ENCODE data around the gene LPP. TPM values are rescaled to one million over a fixed set of nuclear protein-coding genes. Genes with fewer than 3 reads are reported as not detected.

LPP gene
- polyA plus RNA-seq, 1 experiment, result 60.0 TPM

DNA sequence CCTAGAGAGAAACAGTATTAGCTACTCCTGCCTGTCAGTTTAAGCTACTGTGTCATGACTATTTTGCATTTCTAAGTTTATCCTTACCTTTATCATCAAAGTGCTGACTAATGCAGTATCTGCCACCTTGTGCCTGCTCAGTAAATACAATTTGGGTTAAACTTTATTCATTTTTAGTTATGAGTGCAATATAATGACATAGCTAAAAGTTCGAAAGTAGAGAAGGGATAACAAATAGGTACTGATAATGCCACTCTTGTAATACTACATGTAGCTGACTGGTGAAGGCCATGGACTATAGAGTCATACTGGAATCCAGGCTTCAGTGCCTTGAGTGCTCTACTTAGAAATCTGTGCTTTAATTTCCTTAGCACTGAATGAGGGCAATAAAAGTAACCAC, 537.0 kb downstream of the LPP start:
- Histone ChIP-seq H3K4me3 (ENCODE audit: low read depth, low read length) (no peak overlapping the region), H3K27me3 (ENCODE audit: control insufficient read depth, insufficient read depth, low read length) (no peaks in the 10 kb centered on the region), H3K36me3 (ENCODE audit: control insufficient read depth, insufficient read depth, low read length) (no peaks in the 10 kb centered on the region; the same call in 1 of the 2 replicates)
- TF ChIP-seq, protein P1, sequence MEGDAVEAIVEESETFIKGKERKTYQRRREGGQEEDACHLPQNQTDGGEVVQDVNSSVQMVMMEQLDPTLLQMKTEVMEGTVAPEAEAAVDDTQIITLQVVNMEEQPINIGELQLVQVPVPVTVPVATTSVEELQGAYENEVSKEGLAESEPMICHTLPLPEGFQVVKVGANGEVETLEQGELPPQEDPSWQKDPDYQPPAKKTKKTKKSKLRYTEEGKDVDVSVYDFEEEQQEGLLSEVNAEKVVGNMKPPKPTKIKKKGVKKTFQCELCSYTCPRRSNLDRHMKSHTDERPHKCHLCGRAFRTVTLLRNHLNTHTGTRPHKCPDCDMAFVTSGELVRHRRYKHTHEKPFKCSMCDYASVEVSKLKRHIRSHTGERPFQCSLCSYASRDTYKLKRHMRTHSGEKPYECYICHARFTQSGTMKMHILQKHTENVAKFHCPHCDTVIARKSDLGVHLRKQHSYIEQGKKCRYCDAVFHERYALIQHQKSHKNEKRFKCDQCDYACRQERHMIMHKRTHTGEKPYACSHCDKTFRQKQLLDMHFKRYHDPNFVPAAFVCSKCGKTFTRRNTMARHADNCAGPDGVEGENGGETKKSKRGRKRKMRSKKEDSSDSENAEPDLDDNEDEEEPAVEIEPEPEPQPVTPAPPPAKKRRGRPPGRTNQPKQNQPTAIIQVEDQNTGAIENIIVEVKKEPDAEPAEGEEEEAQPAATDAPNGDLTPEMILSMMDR (IDR thresholded peaks at IDR 0.05; ENCODE audit: insufficient read depth, low read depth, low read length), result no peak
- ChIA-PET CTCF (interaction anchor here (1.2 kb wide), 1 partner anchor 951 kb away, joined by 3 read pairs; no protein-coding TSS in a partner anchor), POLR2A (no interaction called here)
- DNase-seq (ENCODE audit: low read depth), result no peak

GRCh38 chr3:188691665-188692064, 537.7 kb downstream of the LPP start:
- Histone ChIP-seq H3K27me3 (ENCODE audit: control insufficient read depth, insufficient read depth, low read length) (no peaks in the 10 kb centered on the region), H3K36me3 (ENCODE audit: control insufficient read depth, insufficient read depth, low read length) (no peaks in the 10 kb centered on the region), H3K4me3 (ENCODE audit: low read depth, low read length) (no peak overlapping the region)
- CTCF ChIA-PET, result interaction anchor here (1.2 kb wide), 1 partner anchor 951 kb away, joined by 3 read pairs; no protein-coding TSS in a partner anchor
- DNase-seq (ENCODE audit: low read depth), result no peak
- TF ChIP-seq, protein P1 (IDR thresholded peaks at IDR 0.05; ENCODE audit: insufficient read depth, low read depth, low read length), result no peak
- POLR2A ChIA-PET, result no interaction called here

- DNase-seq (ENCODE audit: low read depth), result no peak
- ChIA-PET POLR2A (no interaction called here), CTCF (no interaction called here)
- Histone ChIP-seq H3K27me3 (ENCODE audit: control insufficient read depth, insufficient read depth, low read length) (no peaks in the 10 kb centered on the region), H3K36me3 (ENCODE audit: control insufficient read depth, insufficient read depth, low read length) (no peaks in the 10 kb centered on the region), H3K4me3 (ENCODE audit: low read depth, low read length) (no peak overlapping the region)
- TF ChIP-seq, protein P1 (IDR thresholded peaks at IDR 0.05; ENCODE audit: insufficient read depth, low read depth, low read length), result no peak
Measured at GRCh38 chr3:188692700-188693099, 538.7 kb downstream of the LPP start.

DNA sequence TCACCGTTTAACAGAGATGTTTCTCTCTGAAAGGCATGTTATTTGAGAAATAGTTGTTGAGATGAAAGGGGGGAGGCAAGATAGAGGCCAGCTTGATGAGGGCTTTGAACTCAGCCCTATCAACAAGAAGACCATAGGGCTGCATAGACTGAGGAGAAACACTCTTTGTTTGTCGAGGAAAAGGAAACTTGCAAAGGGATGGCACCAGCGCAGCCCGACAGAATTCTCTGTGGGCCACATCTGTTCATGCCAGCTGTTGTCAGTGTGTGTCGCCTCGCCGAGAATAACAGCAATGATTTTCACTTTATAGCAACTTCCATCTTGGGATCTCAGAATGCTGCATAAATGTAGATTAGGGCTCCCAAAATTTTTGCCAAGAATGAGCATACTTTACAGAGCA, 539.5 kb downstream of the LPP start:
- TF ChIP-seq, protein P1 (IDR thresholded peaks at IDR 0.05; ENCODE audit: insufficient read depth, low read depth, low read length), result no peak
- H3K36me3 ChIP-seq (ENCODE audit: control insufficient read depth, insufficient read depth, low read length), result no peaks in the 10 kb centered on the region
- no peaks in the 10 kb centered on the region for H3K27me3 ChIP-seq (ENCODE audit: control insufficient read depth, insufficient read depth, low read length)
- H3K4me3 ChIP-seq (ENCODE audit: low read depth, low read length), result no peak overlapping the region
- ChIA-PET CTCF (no interaction called here), POLR2A (no interaction called here)
- no peak for DNase-seq (ENCODE audit: low read depth)

- H3K27me3 ChIP-seq (ENCODE audit: control insufficient read depth, insufficient read depth, low read length), result no peaks in the 10 kb centered on the region
- no peak for DNase-seq (ENCODE audit: low read depth)
- ChIA-PET CTCF (no interaction called here), POLR2A (no interaction called here)
- TF ChIP-seq, protein P1 (IDR thresholded peaks at IDR 0.05; ENCODE audit: insufficient read depth, low read depth, low read length), result no peak
- H3K4me3 ChIP-seq (ENCODE audit: low read depth, low read length), result no peak overlapping the region
- H3K36me3 ChIP-seq (ENCODE audit: control insufficient read depth, insufficient read depth, low read length), result no peaks in the 10 kb centered on the region
Measured at GRCh38 chr3:188695241-188695640, 541.3 kb downstream of the LPP start.
